Erythroblast (primary cell): ENCODE measurements around the gene LRRC43.
"Not testable (repeated sequence)": the region's sequence is repeated elsewhere in the genome, so short reads cannot be mapped to it uniquely, and the experiment has no call there.

Experiments used
- DNase-seq, 2 experiments: peaks; one replicate each; lab custom pipeline; 2025; lab: John Stamatoyannopoulos, UW
- GATA1 ChIP-seq: IDR thresholded peaks from 2 replicates; pipeline ENCODE4 v1.6.1; 2011; ENCODE audit warnings: low read depth, mild to moderate bottlenecking, control low read depth, low read length, moderate library complexity
- POLR2A ChIP-seq: IDR thresholded peaks from 2 replicates; pipeline ENCODE4 v1.6.1; 2011; ENCODE audit warnings: mild to moderate bottlenecking, low read length

LRRC43 gene

GRCh38 chr12:122190842-122191668 lies 8.1 kb downstream of the LRRC43 start:
- TF ChIP-seq GATA1 (no peak), POLR2A (no peak)
- peak; percentile 72 to 81 for DNase-seq

- no peak for TF ChIP-seq POLR2A
Observed at GRCh38 chr12:122192441-122192840, 9.5 kb downstream of the LRRC43 start.

DNA sequence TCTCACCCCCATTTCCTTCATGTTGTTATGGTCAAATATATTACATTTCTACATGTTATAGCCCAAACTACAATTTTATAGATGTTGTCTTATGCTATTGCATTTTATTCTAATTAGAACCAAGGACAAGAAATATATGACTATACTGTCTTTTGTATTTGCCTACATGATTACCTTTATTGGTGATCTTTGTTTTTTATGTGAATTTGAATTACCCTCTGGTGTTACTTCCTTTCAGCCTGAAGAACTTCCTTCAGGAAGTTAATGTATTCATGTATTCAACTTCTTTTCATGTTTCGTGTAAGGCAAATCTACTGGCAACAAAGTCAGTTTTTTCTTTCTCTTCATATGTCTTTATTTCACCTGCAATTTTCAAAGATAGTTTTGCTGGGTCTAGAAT lies 11.9 kb downstream of the LRRC43 start:
- no peak for TF ChIP-seq GATA1
- no peak for TF ChIP-seq POLR2A
- DNase-seq, result no peak

More at GRCh38 chr12:122192441-122192840, 9.5 kb downstream of the LRRC43 start:
- DNase-seq, result no peak

DNA sequence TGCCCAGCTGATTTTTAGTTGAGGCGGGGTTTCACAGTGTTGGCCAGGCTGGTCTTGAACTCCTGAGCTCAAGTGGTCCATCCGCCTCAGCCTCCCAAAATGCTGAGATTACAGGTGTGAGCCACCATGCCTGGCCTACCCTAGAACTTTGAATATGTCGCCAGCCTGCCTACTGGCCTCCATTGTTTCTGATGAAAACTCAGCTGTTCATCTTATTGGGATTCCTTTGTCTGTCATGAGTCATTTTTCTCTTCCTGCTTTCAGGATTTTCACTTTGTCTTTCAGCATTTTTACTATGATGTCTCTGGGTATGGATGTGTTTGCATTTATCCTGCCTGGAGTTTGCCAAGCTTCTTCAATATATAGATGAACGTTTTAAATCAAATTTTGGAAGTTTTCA lies 12.5 kb downstream of the LRRC43 start:
- no peak for TF ChIP-seq GATA1
- TF ChIP-seq POLR2A, result no peak
- no peak for DNase-seq

DNA sequence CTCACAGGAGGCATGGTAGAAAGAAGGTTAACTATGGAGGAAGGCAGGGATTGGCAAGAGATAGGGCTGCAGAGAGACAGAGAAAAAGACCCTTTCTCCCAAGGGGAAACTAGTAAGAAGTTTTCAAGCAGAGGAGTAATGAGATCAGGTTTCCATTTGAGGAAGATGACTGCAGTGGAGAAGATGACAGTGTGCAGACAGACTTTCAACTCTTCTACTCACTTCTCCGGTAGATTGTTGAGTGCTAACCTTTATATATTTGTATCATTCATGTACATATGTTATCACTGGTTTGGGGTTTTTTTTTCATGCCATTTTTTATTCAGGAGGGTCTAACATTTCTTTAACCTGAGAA lies 14.7 kb downstream of the LRRC43 start:
- TF ChIP-seq GATA1, result no peak
- TF ChIP-seq POLR2A, result no peak
- DNase-seq, result no peak

DNA sequence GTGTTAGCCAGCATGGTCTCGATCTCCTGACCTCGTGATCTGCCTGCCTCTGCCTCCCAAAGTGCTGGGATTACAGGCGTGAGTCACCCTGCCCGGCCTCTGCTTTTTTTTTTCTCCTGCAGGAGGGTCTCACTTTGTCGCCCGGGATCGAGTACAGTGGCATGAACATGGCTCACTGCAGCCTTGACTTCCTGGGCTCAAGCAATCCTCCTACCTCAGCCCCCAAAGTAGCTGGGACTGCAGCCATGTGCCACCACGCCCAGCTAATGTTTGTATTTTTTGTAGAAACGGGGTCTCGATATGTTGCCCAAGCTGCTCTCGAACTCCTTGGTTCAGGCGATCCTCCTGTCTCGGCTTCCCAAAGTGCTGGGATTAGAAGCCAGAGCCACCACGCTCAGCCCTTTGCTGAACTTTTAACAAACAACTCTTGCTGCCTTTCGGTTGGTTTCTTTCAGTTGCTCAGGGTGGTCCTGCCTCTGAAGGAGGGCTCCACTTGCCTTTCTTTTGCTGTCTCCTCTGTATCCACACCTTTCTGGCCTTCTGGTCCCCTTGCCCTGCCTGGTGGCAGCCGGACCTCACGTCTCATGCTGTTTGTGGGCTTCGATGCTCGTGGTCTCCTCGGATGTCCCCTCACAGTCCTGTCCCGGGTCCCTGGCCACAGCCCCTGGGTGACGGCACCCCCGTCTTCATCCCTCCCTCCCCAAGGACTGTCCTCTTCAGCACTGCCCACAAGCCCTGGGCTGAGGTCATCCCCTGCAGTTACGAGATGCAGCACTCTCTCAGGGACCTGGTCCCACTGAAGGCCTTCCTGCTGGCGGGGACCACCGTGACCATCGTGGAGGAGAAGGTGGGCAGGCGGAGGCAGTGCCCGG lies 16.8 kb downstream of the LRRC43 start:
- no peak for DNase-seq
- no peak for TF ChIP-seq GATA1
- no peak for TF ChIP-seq POLR2A

GRCh38 chr12:122200541-122201175 lies 17.7 kb downstream of the LRRC43 start:
- DNase-seq, result no peak
- TF ChIP-seq GATA1 (no peak), POLR2A (no peak)

GRCh38 chr12:122201381-122201780 lies 18.5 kb downstream of the LRRC43 start:
- no peak for DNase-seq
- TF ChIP-seq GATA1, result no peak
- TF ChIP-seq POLR2A, result no peak

GRCh38 chr12:122202017-122202416 lies 19.1 kb downstream of the LRRC43 start:
- DNase-seq, result no peak
- no peak for TF ChIP-seq GATA1
- no peak for TF ChIP-seq POLR2A

- not testable (repeated sequence) for DNase-seq
Observed at GRCh38 chr12:122202811-122203210, 19.9 kb downstream of the LRRC43 start.

- peak; percentile 38 to 57 for DNase-seq
- no peak for TF ChIP-seq POLR2A
Observed at GRCh38 chr12:122203301-122204166, 20.6 kb downstream of the LRRC43 start, which contains the start of gene B3GNT4. Gene B3GNT4 (plus strand): TSS chr12:122203709. CDS start chr12:122204619, 910 bp downstream.

- DNase-seq, result no peak
- no peak for TF ChIP-seq POLR2A
- TF ChIP-seq GATA1, result no peak
Observed at GRCh38 chr12:122204167-122205052, 21.5 kb downstream of the LRRC43 start.
